ENCODE data around the gene PTPN2.

- no peak for TF ChIP-seq ZNF274 (IDR thresholded peaks at IDR 0.05; ENCODE audit: borderline replicate concordance, low read depth, low read length)
- TF ChIP-seq HMGXB4 (CRISPR knock-in tag; IDR thresholded peaks at IDR 0.05) = no peak
Observed at GRCh38 chr18:12863687-12864216, 20.3 kb downstream of the PTPN2 start.

All from K562 (cell line).